GM06990 (cell line): ENCODE data around the gene FAM53B.

ENCODE experiments used
- DNase-seq: peaks from one replicate; pipeline ENCODE4 v3.0.0-alpha.2; 2011; ENCODE audit not compliant: insufficient read length; ENCODE audit errors: extremely low read depth
- H3K27me3 ChIP-seq: replicated peaks from 2 replicates; pipeline ENCODE4 v1.6.0; 2011; ENCODE audit warnings: low read length; ENCODE audit not compliant: control insufficient read depth, insufficient read depth
- H3K36me3 ChIP-seq: 2 replicates; pipeline ENCODE4 v1.5.1; 2011; ENCODE audit warnings: low read length; ENCODE audit not compliant: control insufficient read depth, insufficient read depth
- H3K4me3 ChIP-seq: replicated peaks from 2 replicates; pipeline ENCODE4 v1.5.1; 2011; ENCODE audit warnings: low read depth, mild to moderate bottlenecking, control low read depth, low read length
- CTCF ChIP-seq: IDR thresholded peaks from 2 replicates; pipeline ENCODE4 v1.5.1; 2011; ENCODE audit warnings: low read length, control low read depth, mild to moderate bottlenecking, inconsistent platforms; ENCODE audit not compliant: insufficient read depth, poor library complexity, severe bottlenecking

The FAM53B gene

GRCh38 chr10:124598773-124599587 lies 145.2 kb downstream of the FAM53B start:
- Histone ChIP-seq H3K36me3 (no peaks in the 10 kb centered on the region), H3K27me3 (no peaks in the 10 kb centered on the region), H3K4me3 (no peak overlapping the region)
- TF ChIP-seq CTCF = no peak
- DNase-seq = no peak

DNA sequence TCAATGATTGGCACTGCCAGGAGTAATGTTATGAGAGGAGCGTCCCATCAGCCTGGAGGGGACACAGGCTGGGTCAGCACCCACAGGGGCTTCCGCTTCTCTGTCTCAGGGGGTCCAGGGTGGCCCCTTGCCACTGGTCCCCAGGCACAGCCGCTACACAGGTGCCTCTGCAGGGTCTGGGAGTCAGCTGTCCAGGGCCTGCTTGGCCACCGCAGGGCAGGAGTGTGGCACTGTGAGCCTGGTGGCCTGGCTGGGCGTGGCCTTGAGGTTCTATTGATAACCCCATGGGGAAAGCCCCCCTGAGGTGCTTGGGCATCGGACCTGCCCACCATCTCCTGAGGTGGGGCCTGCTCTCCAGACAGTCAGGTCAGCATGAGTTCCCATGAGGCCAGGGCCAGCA lies 146.0 kb downstream of the FAM53B start:
- DNase-seq = no peak
- no peak overlapping the region for H3K4me3 ChIP-seq
- H3K27me3 ChIP-seq = no peaks in the 10 kb centered on the region
- no peak for TF ChIP-seq CTCF
- H3K36me3 ChIP-seq = no peaks in the 10 kb centered on the region

- Histone ChIP-seq H3K27me3 (no peaks in the 10 kb centered on the region), H3K36me3 (no peaks in the 10 kb centered on the region), H3K4me3 (no peak overlapping the region)
- TF ChIP-seq CTCF = no peak
- no peak for DNase-seq
These were observed 146.4 kb downstream of the FAM53B start for GRCh38 chr10:124597846-124598165.

- H3K4me3 ChIP-seq = no peak overlapping the region
- H3K27me3 ChIP-seq = no peaks in the 10 kb centered on the region
- DNase-seq = no peak
- no peak for TF ChIP-seq CTCF
- no peaks in the 10 kb centered on the region for H3K36me3 ChIP-seq
These were observed 147.0 kb downstream of the FAM53B start for GRCh38 chr10:124596962-124597845.

GRCh38 chr10:124596116-124596785 lies 147.9 kb downstream of the FAM53B start:
- Histone ChIP-seq H3K36me3 (no peaks in the 10 kb centered on the region), H3K27me3 (no peaks in the 10 kb centered on the region), H3K4me3 (no peak overlapping the region)
- DNase-seq = no peak
- TF ChIP-seq CTCF = no peak
